ENCODE measurements around the gene NPIPB6.
A peak's percentile ranks its signal among the peaks of the same experiment; 100 is the strongest.
"Not testable (repeated sequence)": the region's sequence is repeated elsewhere in the genome, so short reads cannot be mapped to it uniquely, and the experiment has no call there.

The NPIPB6 gene

DNA sequence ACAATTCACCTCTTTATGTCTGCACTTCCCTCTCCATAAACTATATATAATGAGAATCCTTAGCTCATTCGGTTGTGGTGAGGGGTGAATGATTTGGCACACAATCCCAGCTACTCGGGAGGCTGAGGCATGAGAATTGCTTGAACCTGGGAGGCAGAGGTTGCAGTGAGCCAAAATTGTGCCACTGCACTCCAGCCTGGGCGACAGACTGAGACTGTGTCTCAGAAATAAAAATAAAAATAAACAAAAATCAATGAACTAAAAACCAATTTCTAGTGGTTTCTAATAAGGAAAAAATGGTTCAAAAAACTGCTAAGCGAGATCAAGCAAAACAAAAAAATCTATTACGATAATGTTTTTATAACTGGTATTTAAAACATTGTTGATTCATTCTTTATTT lies at the start of gene NPIPB6:
NPIPB6 (minus strand) TSS at position 101 of the 400 bp plus-strand sequence. CDS start 686 bp downstream, outside the sequence.
- not testable (repeated sequence) for DNase-seq (ENCODE audit: low spot score)

DNA sequence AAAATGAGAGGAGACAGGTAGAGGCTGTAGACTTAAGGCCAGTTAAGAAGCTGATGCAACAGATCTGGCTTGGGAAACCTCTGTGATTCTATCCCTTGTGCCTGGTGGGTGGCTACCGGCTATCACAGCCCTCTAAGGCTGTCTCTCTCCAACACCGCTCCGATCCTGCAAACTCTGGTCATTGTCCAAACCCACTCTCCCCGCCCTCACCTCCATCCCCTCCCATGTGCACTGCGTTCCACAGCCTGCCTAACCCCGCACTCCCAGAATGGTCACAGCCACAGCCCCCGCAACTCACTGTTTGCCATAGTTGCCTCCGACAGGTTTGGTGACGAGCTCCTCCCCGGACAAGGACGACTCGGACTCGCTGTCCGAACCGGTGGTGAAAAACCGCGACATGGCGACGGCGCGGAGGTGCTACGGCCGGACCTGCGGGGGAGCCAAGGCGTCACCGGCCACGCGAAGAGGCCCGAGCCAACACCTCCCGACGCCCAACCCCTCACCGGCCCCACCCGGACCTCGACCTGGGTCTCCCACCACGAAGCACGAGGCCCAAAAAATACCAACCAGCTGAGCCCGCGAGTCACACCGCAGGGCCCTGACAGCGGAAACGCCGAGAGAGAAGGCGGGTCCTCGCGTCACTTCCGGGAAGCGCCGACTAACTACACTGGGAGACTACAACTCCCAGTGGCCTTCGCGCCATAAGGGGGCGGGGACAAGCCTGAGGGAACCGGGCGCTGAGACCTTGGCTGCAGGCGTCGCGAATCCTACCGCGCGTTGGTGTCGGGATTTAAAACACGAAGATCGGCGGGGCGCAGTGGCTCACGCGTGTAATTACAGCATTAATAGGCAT lies 40.1 kb upstream of the NPIPB6 start, which contains the start of gene EIF3CL:
EIF3CL (minus strand) TSS at position 622 of the 853 bp plus-strand sequence; CDS start at position 399, 223 bp downstream.
- not testable (repeated sequence) for DNase-seq (ENCODE audit: low spot score)

DNA sequence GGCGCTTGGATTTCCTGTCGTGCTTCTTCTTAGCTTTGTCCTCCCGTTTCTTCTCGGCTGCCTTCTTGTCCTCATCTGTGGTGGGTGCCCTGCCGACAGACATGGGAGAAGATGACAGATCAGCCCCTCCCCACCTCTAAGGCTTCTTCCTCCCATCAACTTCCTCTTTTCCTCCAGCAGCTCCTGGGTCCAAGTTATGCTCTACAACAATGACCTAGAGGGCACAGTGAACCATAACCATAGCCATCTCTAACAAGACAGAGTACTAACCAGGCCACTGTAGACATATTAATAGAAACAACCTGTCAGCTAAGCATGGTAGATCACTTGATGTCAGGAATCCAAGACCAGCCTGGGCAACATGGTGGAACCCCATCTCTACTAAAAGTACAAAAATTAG lies 28.7 kb upstream of the NPIPB6 start:
- not testable (repeated sequence) for DNase-seq (ENCODE audit: low spot score)

DNA sequence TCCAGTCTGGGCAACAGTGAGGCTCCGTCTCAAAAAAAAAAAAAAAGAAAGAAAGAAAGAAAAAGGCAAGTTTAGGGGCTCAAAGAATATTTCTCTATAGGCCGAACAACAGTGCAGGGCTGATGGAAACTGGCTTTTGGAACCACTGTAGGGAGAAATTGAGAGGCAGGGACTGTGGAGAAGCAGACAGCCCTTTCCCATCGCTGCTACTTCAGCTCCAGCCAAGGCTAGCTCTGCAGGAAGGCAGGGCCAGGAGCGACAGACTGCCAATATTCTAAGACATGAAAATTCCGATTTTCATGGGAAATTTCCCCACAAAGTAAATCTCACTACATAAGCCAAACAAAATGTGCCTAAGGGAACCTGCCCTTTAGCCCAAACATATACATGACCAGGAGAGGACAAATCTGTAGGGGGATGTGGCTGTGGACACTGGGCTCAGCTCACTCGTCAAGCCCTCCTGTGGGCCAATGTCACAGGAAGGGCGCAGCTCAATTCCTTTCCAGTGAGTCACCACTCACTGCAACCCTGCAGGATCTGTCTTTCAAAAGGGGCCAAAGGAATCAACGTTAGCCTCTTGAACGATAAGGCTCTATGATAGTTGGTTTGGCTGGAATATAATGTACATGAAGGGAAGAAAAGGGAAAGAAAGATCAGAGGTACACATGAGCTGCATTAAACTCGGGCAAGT lies 19.0 kb upstream of the NPIPB6 start:
- DNase-seq (ENCODE audit: low spot score): not testable (repeated sequence)

DNA sequence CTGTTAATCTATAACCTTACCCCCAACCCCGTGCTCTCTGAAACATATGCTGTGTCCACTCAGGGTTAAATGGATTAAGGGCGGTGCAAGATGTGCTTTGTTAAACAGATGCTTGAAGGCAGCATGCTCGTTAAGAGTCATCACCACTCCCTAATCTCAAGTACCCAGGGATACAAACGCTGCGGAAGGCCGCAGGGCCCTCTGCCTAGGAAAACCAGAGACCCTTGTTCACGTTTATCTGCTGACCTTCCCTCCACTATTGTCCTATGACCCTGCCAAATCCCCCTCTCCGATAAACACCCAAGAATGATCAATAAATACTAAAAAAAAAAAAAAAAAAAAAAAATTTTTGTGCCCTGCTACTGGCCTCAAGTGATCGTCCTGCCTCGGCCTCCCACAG lies 14.5 kb upstream of the NPIPB6 start:
- not testable (repeated sequence) for DNase-seq (ENCODE audit: low spot score)

DNA sequence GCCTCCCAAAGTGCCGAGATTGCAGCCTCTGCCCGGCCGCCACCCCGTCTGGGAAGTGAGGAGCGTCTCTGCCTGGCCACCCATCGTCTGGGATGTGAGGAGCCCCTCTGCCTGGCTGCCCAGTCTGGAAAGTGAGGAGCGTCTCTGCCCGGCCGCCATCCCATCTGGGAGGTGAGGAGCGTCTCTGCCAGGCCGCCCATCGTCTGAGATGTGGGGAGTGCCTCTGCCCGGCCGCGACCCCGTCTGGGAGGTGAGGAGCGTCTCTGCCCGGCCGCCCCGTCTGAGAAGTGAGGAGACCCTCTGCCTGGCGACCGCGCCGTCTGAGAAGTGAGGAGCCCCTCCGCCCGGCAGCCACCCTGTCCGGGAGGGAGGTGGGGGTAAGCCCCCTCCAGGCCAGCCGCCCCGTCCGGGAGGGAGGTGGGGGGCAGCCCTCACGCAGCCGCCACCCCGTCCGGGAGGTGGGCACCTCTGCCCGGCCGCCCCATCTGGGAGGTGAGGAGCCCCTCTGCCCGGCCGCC lies 13.9 kb upstream of the NPIPB6 start:
- not testable (repeated sequence) for DNase-seq (ENCODE audit: low spot score)

DNA sequence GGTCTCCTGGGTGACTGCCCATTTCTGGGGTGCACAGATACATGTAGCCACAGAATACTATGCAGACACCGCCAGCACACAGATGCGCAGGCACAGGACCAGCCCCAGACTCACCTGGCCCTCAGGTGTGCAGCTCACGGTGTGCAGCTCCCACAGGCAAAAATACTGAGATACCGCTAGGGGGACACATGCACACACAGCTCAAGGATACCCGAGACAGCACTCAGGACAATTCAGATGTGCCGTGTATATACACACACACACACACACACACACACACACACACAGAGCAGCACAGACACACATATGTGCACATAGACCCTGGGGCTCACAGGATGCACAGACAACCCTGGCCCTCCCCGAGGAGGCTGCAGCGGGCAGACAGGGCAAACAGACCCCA lies 11.8 kb upstream of the NPIPB6 start:
- DNase-seq (ENCODE audit: low spot score): not testable (repeated sequence)

DNA sequence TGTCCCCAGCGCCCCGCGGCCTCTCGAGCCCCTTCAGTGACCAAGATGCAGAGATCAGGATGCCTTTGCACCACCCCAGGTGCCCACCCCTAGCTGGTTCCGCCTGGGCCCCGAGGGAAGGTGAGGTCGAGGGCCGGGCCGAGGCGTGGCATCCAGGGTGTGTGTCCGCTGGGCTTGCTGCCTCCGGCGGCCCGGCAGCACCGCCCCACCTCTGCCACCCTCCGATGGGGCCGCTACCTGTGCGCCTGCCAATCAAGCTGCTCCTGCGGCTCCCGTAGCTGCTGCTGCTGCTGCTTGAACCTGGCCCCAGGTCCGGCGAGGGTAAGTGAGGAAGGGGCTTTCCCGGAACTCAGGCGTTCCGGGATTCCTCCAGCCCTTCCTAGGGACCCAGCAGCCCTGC lies 11.0 kb upstream of the NPIPB6 start:
- not testable (repeated sequence) for DNase-seq (ENCODE audit: low spot score)

DNA sequence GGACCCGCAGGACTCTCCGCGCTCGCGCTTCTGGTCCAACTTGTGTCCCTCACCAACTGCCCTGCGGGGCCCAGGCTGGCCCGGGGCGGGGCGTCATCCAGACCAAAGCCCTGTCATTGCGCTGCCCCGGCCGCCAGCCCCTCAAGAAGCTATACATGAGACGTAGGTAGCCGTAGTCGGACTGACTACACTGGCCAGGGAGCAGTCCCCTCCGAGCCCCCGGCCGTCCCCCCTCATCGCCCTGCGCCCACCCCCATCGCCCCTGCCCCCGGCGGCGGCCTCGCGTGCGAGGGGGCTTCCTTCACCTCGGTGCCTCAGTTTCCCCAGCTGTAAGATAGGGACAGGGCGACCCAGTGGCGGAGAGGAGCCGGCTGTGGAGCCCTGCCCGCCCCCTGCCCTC lies 4.6 kb upstream of the NPIPB6 start:
- DNase-seq (ENCODE audit: low spot score): not testable (repeated sequence)

DNA sequence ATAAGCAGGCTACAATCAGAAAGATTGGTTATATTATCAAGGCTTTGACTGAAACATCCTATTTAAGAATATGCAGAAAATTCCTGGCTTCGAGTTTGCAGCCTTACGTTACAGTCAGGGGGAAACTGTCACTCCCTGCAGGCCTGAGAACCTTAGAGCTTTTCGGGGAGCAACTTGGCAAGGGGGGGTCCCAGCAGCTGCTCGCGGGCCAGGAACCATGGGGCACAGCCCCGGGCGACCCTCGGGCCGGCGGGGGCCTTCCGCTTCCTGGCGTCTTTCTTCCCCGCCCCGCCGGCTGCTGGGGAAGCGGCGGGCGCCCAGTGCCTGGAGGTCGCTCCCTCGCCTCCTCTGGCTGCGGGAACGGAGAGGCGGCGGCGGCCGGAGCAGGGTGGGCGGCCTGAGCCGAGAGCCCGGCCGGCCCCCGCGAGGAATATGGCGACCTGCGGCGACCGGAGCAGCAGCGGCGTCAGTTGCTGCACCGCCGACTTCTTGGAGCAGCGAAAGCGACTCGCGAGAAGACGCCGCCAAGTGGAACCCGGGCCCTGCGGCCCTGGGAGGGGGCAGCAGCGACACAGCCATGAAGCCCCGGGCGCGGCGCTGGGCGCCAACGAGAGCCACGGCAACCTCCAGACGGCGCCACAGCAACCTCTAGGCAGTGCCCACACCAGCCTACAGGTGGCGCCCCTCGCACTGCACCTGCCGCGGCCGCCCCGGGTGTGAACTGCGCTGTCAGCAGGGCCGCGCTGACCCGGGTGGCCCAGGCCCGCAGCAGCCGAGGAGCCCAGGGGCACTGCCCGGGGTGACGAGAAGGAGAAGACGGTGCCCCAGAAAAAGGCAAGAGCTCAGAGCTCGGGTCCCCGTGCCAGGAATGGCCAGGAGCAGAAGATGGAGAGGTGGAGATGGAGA lies 1.2 kb upstream of the NPIPB6 start:
- not testable (repeated sequence) for DNase-seq (ENCODE audit: low spot score)

DNA sequence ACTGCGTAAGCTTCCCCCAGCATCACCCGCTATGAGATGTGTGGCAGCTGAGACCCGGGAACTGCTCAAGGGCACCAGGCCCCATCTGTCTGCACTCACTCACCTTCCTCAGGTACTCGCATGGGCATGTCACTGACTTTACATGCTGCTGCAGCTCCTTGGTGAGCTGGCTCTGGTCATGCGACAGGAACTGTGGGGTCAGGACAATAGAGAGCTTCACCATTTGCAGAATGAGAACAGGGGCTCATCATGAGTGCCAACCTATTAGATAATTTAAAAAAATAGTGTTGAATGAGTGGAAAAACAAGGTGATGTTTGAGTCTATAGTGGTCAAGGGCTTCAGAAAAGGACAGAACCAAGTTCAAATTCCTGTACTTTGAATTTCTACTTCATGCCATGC lies 708 bp downstream of the NPIPB6 start:
- DNase-seq (ENCODE audit: low spot score): not testable (repeated sequence)

DNA sequence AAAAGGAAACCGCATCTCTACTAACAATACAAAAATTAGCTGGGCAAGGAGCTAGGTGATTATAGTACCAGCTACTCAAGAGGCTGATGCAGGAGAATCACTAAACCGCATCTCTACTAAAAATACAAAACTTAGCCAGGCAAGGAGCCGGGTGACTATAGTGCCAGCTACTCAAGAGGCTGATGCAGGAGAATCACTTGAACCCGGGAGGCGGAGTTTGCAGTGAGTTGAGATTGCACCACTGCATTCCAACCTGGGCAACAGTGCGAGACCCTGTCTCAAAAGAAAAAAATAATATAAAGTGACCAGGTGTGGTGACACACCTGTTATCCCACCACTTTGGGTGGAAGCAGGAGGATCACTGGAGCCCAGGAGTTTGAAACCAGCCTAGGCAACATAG lies 25.1 kb downstream of the NPIPB6 start:
- DNase-seq (ENCODE audit: low spot score): not testable (repeated sequence)

DNA sequence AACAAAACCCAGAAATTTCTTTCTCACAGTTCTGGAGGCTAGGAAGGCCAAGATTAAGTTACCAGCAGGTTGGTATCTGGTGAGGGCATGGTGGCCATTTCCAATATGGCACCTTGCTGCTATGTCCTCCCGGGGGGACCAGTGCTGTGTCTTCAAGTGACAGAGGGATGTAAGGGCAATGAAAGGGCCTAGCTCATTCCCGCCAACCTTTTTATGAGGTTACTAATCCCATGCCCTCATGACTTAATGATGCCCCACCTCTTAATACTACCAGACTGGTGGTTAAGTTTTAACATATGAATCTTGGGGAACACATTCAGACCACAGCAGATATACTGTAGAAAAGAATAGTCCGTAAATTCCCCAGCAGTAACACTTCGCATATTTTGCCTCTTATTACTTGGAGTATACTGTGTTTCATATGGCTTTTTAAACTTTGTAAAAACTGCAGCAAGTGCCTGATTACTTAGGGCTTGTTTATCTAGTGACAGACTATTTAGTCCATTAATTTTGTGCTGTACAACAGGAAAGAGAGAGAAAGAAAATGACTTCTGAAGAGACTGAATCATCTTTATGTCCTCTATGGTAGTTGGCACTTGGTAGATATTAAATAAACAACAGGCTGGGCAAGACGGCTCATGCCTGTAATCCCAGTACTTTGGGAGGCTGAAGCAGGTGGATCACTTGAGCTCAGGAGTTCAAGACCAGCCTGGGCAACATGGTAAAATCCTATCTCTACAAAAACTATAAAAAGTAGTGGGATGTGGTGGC lies 26.2 kb downstream of the NPIPB6 start:
- not testable (repeated sequence) for DNase-seq (ENCODE audit: low spot score)

DNA sequence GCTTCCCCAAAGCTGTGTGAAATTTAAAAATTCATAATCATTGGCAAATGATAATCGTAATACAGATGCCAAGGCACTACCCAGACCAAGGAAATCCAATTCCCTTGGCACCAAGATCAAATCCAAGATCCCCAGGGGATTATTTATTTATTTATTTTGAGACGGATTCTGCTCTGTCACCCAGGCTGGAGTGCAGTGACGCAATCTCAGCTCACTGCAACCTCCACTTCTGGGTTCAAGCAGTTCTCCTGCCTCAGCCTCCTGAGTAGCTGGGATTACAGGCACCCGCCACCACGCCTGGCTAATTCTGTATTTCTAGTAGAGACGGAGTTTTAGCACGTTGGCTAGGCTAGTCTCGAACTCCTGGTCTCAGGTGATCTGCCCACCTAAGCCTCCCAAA lies 27.6 kb downstream of the NPIPB6 start:
- not testable (repeated sequence) for DNase-seq (ENCODE audit: low spot score)

DNA sequence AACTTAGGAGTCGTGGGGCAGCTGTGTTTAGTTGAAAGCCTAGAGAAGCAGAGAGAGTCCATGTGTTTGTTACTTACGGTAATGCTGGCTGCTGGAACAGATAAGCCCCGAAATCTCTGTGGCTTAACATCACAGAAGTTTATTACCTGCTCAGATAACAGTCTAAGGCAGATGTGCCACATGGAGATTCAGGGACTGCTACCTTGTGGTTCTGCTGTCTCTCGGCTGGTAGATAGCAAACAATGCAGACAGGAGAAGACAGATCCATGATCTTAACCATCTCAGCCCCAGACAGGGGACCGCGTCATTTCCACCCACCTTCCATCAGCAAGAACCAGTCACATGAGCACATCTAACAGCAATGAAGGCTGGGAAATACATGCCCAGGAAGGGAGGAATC lies 30.7 kb downstream of the NPIPB6 start:
- DNase-seq (ENCODE audit: low spot score): not testable (repeated sequence)

DNA sequence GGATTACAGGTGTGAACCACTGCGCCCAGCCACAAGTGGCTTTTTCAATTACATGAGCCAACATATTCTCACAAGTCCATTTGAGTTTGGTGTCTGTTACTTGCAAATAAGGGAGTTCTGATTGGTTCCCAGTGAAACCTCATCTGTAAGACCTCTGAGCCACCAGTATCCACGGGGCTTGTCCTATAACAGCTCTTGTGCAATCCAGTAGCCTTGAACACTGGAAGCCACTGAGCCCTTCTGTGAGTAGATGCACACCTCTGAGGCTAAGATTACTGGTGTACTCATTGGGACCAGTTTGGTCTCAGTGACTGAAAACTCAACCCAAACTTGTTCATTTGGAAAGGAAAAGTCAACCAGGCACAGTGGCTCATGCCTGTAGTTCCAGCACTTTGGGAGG lies 32.3 kb downstream of the NPIPB6 start:
- not testable (repeated sequence) for DNase-seq (ENCODE audit: low spot score)

DNA sequence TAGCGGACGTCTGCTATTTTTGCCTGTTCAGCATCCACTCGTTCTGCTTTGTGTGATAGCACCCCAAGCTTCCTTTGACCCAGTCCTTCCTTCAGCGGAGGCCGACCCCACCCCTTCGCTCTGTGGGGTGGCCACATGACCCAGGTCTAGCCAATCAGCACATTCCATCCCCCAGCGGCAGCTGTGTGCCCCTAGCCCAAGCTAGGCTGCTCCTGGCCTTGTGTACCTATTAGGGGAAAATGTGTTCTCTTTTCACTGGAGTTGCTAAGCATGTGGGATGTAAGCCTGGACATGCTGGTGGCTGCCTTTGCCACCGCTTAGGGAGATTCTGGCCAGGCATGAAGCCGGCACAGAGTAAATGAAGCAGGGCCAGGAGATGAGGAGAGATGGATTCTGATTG lies 33.1 kb downstream of the NPIPB6 start:
- DNase-seq (ENCODE audit: low spot score): not testable (repeated sequence)

DNA sequence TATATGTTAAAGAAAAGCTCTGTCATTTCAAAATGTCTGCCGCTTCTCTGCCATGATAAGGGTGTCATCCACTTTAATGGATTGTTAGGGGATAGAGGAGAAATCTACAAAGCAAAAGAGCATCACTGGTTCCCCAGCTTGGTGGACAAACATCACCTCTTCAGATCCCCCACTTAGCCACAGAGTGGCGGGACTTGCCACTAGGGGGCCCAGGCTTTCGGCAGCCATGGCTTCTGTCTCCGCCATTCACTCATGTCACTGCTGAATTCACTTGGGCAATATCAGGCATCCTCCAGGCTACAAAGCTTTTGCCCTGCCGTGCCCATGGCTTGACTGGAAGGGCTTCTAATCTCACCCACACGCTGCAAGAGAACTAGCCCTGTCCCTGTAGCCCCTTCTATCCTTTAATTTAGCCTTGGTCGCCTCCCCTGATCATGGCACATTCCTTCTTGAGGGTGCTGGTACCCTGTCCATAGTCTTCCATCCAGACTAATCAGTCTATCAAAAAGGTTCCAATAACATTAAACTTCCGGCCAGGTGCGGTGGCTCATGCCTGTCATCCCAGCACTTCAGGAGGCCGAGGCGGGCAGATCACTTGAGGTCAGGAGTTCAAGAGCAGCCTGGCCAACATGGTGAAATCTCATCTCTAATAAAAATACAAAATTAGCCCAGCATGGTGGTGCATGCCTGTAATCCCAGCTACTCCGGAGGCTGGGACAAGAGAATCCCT lies 36.3 kb downstream of the NPIPB6 start:
- DNase-seq (ENCODE audit: low spot score): peak; percentile 86

DNA sequence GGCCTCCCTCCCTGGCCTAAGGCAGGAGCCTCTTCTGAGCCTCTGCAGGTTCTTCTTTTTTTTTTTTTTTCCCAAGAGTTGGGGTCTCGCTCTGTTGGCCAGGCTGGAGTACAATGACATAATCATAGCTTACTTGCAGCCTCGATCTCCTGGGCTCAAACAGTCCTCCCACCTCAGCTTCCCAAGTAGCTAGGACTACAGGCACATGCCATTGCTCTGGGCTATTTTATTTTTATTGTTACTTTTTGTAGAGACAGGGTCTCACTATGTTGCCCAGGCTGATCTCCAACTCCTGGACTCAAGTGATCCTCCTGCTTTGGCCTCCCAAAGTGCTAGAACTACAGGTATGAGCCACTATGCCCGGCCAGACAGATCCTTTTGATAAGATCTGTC lies 38.4 kb downstream of the NPIPB6 start:
- no peak for DNase-seq (ENCODE audit: low spot score)

DNA sequence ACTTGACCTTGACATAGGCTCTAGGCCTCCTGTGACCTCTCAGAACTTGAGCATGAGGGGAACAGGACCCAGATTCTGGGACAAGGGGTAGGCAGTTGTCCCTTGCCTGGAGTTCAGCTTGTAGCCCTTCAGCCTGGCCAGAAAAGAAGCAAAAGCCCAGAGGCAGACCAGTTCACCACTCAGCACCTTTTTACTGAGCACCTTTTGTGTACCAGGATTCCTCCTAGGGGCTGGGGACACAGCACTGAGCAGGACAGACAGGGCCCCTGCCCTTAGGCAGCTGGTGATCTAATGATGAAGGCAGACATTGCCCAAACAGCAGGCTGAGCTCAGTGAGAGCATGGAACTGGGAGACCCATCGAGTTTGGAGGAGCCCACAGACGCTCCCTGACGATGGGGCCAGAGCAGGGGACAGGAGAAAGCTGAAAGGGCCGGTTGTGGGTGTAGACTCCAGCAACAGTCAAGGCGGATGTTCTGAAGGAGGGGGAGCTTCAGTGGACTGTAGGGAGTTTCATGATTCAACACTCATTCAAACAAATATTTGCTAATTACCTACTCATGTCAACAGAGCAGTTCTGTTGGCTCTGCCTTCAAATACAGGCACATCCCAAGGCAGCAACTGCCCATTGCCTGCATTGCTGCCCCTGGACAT lies 38.9 kb downstream of the NPIPB6 start:
- DNase-seq (ENCODE audit: low spot score): no peak
